SKM-1 (cell line): ENCODE measurements around the gene SYT17.

Experiments
- DNase-seq: peaks from one replicate; lab custom pipeline; 2025; ENCODE audit not compliant: unreplicated experiment; lab: John Stamatoyannopoulos, UW

The SYT17 gene

DNA sequence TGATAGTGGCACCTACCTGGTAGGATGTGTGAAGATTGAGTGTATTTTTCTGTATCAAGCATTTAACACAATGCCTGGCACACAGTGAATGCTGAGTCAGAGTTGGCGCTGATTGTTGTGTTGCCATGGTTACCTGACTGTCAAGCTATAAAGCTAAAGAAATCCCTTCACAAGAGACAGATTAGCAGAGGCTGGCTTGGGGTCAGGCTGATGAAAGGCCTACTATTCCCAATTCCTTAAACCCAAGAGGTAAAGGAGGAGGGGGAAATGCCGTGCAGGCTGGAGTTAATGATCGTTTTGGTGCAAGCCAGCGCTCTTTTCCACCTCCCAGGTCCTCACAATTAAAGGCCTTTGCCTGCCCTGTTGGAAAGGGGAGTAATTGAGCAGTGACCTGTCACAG lies 123.4 kb downstream of the SYT17 start:
- DNase-seq = no peak

DNA sequence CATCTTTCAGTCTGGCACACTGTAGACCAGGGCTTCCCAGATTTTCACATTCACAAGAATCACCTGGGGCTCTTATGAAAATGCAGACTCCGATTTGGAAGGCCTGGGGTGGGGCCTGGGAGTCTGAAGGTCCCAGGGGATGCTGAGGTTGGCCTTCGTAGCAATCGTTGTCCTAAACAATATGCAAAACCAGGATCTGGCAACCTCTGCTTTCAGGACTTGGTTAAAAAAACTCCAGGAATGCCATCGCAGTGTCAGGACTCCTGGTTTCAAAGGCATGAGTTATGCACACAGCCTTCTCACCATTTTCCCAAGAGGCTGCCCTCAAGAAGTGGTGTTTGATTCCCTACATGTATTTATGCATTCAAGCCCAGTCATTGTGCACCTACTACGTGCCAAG lies 124.1 kb downstream of the SYT17 start:
- DNase-seq = no peak

DNA sequence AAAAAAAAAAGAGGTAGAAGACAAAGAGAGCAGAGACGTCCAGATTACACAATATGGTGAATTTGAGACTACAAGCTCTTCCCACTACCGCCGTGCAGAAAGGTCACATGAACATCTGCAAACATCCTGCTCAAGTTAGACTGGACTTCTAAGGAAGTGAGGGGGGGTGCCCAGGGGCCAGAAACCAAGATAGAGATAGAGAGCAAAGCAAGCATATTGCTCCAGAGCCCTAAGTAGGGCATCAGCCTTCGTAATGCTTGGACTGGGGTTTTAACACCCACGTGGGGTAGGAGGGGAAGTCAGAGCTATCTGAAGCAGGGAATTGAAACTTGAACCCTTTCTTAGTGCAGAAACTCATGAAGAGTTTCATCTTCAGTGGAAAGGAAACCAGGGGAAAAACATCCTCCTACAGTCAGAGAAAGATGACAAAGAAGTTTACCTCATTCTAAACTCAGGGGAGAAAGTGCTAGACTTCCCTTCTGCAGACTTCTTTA lies 126.2 kb downstream of the SYT17 start:
- peak; percentile 91 for DNase-seq

DNA sequence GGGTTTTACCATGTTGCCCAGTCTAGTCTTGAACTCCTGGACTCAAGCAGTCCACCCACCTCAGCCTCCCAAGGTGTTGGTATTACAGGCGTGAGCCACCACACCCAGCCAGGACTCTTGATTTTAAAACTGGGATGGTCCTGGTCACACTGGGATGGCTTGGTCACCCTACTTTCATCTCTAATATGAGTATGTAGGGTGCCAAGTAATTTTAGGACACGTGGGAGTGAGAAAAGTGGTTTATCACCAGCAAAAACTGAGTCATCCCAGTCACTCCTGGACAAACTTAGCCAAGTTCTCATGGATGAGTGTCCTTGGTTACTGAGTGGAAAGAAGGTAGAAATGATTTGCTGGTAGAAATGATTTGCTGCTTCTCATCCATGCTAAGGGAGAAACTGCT lies 127.4 kb downstream of the SYT17 start:
- DNase-seq = no peak

DNA sequence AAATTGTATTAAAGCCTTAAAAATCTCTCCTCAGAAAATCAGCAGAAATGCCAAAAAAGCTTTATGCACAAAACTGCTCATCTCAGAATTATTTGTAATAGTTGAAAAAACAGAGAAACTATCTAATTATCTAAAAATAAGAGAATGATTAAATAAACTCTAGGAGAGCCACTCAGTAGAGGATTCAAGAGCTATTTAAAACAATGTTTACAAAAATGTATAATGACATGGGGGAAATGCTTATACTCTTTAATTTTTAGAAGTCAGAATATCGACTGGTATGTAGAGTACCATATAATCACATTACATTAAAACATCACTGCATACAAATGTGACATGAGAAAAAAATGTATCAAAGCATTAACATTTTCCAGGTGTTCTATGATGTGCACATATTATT lies 129.4 kb downstream of the SYT17 start:
- no peak for DNase-seq

DNA sequence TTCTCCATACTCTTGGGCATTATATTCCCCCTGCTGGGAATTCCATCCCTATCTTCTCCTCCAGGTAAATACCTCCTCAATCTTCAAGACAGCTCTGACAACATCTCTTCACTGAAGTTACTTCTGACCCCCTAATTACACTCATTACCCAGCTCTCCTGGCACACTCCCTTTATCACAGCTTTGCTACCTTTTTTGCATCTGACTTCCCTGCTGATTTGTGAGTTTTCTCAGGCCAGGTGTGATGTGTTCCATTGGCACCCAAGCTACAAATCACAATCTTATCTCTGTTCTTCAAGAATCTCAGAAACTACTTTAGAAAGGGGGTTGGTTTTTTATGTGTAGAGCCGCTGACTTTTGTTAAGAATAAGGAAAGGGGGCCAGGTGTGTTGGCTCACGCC lies 131.5 kb downstream of the SYT17 start:
- DNase-seq = no peak

DNA sequence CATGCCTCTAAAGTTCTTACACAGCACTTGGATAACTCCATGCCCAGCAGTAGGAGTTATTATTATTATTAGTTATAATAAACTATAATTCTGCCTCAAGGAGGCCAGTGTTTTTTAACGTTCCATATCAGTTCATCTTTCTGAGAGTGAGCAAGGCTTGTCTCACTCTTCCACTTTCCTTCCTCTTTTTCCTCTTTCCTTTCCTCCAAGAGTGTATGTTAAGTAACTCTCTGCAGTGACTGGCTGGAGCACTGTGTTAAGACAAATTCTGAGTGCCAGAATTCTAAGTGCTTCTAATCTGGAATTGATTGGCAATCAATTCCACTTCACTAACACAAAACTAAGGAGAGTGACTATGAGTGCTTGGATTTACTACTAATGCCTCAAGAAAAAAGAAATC lies 133.9 kb downstream of the SYT17 start:
- DNase-seq = no peak

DNA sequence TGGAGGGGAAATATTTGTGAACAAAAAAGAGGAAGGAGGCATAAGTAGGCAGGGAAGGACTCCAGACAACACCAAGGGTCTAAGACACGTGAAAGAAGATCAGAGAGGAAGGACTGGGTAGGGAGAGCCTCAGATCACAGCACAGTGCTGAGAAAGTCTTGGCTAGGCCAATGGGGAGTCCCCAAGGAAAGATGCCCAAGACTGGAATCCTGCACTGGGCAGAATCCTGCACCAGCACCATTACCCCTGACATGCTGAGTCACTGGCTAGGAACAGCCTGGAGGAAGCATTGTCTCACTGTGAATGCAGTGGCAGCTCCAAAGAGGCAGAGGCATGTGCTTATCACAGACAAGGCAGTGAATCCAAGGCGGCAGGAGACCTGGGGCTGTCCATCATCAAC lies 136.7 kb downstream of the SYT17 start:
- DNase-seq = no peak

DNA sequence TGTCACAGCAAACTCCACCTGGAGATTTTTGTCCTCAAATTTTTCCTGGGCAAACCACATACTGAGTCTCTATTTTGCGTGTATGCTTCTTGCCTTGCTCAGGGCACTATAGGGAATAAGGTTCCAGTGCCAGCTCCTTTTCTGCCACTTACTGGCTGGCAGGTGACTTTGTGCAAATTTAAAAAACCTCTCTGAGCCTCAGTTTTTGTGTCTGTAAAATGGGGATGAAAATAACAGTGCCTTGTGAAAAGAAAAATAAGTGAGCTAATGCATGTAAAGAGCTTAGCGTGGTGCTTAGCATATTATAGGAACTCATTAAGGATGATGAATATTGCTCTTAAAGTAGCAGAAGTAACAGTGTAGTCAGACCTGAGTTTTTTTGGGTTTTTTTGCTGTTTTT lies 137.4 kb downstream of the SYT17 start:
- DNase-seq = no peak

DNA sequence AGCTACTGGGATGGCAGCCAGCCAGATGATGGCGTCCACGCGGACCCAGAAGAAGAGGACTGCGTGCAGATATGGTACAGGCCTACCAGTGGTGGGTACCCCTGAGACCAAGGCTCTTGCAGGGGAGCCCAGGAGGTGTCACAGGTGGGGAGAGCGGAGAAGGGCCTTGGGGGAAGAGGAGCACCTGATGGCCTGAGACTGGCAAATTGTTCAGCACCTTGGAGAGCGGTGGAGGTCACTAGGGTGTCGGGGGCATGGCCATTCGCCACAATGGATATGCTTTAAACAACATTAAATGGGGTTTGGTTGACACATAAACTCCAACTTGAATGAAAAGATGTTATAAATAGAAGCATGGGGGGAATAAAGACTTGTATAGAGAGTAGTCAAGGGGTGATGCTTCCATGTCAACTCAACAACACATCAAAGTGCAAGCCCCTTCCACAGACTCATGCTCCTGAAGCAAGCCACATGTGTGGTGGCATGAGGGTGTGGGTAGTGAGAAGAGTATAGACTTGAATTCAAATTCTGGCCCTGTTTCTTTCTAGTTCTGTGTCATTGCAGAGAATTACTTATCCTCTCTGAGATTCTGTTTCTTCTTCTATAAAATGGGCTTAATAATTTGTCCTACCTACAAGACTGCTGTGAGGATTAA lies 139.7 kb downstream of the SYT17 start:
- no peak for DNase-seq

DNA sequence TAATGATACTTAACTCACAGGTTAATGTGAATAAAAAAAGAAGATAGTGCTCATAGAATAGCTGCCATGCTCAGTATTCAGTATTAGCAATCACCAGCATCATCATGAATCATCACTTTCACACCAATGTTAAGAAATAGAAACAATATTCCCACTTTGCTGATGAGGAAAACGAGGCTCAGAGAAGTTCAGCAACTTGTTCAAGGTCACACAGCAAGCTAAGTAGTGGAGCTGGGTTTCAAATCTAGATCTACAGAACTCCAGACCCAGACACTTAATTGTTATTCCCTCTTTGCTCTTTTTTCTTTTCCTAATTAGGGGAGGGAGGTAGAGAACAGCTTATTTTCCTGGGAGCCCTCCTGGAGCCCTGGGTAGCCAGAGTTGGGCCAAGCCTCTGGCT lies 140.4 kb downstream of the SYT17 start:
- DNase-seq = no peak

DNA sequence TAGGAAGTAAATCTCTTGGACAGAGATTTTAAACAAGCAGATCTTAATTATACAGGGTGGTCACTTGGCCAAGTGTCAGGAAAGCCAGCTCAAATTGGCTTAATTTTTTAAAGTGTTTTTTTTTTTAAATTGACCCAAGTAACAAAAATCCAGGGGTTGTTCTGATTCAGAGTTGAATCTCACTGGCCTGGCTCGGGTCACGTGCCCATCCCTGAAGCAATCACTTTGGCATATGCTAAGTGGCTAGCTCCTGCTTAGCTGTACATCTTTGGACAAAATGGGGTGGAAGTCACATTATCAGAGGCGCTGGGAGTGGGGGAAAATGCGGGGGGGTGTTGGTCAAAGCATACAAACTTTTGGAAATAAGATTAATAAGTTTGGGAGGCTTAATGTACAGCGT lies 141.1 kb downstream of the SYT17 start:
- DNase-seq = no peak

DNA sequence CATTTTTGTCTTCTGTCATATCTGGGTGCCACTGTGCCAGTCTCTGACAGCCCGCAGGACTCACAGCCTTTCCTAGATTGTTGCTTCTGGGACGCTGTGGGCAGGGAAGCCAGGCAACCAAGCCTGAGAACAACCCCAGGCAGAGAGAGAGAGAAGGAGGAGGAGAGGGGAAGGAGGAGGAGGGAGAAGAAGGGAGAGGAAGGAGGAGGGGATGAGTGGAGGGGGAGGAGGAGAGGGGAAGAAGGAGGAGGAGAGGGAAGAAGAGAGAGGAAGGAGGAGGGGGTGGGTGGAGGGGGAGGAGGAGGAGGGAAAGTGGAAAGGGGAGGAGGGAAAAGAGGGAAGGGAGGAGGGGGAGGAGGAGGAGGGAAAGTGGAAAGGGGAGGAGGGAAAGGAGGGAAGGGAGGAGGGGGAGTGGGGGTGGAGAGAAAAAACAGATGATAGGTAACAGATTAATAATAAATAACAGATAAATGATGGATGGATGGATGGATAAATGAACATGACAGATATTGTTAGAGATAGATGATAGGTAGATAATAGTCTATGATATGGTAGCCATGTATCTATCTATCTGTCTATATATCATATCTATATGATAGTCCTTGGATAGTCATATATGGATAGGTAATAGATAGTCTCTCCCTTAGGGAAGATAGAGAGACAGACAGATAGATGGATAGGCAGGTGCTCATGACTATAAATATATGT lies 146.8 kb downstream of the SYT17 start:
- no peak for DNase-seq

DNA sequence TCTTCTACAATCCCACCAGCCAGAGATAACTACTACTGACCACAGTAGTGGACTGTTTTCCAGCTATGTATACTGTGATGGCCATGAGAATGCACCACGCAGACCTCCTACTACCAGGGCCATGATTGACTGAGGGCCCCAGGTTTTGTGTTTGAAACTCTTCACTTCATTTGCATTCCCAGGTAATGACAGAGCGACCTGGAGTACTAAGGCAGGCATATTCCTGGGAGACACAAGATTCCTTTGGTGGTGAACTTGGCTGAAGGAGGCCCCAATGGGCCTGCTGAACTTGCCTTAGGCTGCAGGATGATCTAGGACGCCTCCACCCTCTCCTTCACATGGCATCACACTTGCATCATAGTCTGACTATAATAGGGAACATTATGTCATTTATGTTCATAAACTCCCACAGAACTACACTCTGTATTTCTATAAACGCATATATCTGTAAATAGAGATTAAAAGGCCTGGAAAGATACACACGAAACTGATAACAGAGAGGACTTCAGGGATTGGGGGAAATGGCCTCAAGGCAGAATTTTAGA lies 147.9 kb downstream of the SYT17 start:
- no peak for DNase-seq

DNA sequence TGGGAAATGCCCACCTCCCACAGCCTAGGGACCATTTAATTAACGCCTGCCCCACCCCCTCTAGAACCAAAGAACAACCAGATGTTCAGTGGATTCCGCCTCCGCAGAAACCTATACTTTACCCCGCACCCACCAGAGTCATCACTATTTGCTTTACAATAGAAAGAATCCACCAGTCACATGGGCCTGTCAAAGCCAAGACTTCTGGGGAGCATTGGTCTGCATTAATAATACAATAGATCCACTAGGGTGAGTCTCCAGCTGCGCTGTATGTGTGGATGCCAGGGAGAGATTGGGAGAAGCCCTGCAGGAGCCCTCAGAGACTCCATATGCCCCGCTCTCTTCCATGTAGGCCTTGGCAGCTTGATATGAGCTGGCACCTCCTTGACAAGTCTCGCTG lies 148.8 kb downstream of the SYT17 start:
- DNase-seq = no peak
